Left cardiac atrium (tissue), 4 donors: ENCODE results near the gene PLCB1. TPM values are rescaled to one million over a fixed set of nuclear protein-coding genes. Genes with fewer than 3 reads are reported as not detected.

Experiments
- ATAC-seq, 2 donors: fragments of 200-7000 bp; cut with Tn5 transposase; one replicate each; pipeline ENCODE4 v1.9.1; 2020; ENCODE audit warnings: mild to moderate bottlenecking in 2 of 2, moderate library complexity in 2 of 2
- DNase-seq: peaks from one replicate; pipeline ENCODE4 v3.0.0-alpha.2; 2020
- intact Hi-C, 2 donors: fragments of 100-400 bp; cut with DNase I; formaldehyde crosslinking; loops; one replicate each; pipeline versions ENCODE4 v1.14.1 to v1.15.1; 2022 to 2023
- total RNA-seq, 2 donors: library from RNA; stranded (reverse); fragmentation: NEBNext Ultra II Directional; extraction: Animal tissue kit (Norgen Biotek cat#: 25700); gene quantifications; one replicate each; pipeline ENCODE4 v1.2.1, GENCODE V29; 2021
- donor health status: DM: no; HTN: yes; CAD: no.
- donor health status: DM: no; HTN: yes; CAD: no; lungs with severe emphysema.
- donor health status: DM: yes; HTN: yes; CAD: no.
- donor health status: Dilated cardiomyopathy.

PLCB1 gene
- total RNA-seq, 2 donors from 2014 or later: 25.9 to 27.1 TPM

DNA sequence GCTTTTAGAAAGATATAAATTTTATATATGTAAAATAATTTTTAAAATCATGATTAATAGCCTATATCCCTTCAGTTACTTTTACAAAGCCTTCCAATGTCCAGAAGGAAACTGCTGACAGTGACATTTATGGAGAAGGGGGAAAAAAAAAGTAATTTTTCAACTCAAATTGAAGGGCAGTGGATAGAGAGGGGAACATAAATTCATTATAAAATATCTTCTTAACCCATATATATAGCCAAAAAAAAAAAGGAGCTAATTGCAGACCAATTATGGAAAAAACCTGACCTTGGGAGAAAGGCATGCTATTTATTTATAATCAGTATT, 392.9 kb downstream of the PLCB1 start:
- intact Hi-C loops: loop anchor here in 1 of 2 donors (10.0 kb wide), 2 partner anchors 200 to 390 kb away; partner anchors contain the start of gene PLCB1
- no peak for DNase-seq
- ATAC-seq: no peak

DNA sequence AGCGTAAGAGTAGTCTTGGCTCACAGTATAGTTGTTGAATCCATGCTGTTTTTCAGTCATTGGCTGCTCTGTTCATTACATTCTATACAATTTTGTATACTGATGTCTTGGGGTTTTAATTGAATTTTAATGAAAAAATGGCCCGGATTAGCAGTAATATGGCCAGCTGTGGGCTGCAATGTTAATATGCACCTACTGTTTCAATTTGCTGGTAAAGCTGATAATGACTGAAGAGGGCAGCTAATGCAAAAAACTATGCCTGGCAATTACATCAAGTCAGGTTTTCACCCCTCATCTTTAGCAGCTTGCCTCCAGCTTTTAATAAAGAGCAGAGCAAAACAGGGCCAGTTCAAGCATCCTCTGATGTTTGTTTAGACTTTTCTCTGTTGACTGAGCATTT, 394.5 kb downstream of the PLCB1 start:
- no peak for DNase-seq
- no peak for ATAC-seq
- intact Hi-C loops: loop anchor here in 1 of 2 donors (10.0 kb wide), 2 partner anchors 198 to 392 kb away; partner anchors contain the start of gene PLCB1

DNA sequence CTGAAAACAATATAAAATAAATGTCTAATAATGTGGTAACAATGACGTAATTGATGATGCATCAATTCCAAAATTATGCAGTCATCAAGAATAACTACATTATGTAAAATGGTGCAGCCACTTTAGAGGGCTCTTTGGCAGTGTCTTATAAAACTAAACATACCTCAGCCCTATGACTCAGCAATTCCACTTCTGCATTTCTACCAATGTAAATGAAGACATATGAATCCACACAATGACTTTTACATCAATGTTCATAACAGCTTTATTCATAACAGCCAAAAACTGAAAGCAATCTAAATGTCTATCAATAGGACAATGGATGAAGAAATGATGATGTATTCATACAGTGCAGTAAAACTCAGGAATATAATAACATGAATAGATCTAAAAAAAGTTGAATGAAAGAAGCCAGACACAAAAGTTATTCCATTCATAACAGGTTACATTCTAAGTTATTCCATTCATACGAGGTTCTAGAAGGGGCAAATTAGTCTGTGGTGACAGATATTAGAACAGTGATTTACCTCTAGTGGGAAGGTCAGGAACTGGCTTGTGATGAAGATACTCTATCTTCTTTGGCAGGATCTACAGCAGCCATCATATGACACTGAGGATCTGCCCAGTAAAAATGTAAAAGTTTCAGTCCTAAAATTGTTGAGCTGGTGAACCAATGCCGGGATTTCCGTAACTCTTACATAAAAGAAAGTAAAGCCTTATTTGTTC, 396.1 kb downstream of the PLCB1 start:
- ATAC-seq: no peak
- intact Hi-C loops: loop anchor here in 1 of 2 donors (10.0 kb wide), 2 partner anchors 197 to 393 kb away; partner anchors contain the start of gene PLCB1
- DNase-seq: no peak

DNA sequence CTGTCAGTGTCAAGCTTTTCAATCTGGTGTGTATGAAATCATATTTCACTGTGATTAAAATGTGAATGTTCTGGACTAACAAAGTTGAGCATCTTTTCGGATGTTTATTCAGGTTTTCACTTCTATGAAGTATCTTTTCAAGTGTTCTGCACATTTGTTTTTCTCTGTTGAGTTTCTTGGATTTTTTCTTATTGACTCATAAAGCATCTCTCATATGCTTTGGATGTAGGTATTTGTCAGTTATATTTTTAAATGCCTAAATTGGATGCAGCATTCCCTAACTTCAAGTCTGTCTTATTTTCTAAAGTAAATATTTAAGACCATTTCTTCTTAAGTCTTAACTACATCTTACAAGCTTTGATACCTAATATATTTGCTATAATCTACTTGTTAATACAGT, 398.0 kb downstream of the PLCB1 start:
- ATAC-seq: no peak
- no peak for DNase-seq
- intact Hi-C loops: no loop called here

DNA sequence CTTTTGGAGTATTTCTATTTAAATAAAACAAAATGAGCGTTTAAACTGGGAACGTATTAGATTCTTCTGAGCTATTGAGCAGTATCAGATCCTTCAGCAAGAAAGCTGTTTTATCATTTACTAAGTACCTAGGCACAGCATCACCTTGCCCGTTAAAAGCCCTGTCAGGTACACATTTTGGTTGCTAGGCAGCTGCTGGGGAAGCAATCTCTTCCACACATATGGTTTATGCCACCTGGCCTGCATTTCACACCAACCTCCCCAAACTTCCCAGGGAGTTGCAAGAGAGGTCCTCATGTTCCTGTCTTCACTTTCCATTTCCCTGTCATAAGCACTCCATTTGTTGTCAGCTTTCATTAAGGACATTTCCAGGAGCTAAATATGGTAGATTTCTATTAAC, 400.1 kb downstream of the PLCB1 start:
- ATAC-seq: no peak
- intact Hi-C loops: no loop called here
- no peak for DNase-seq

DNA sequence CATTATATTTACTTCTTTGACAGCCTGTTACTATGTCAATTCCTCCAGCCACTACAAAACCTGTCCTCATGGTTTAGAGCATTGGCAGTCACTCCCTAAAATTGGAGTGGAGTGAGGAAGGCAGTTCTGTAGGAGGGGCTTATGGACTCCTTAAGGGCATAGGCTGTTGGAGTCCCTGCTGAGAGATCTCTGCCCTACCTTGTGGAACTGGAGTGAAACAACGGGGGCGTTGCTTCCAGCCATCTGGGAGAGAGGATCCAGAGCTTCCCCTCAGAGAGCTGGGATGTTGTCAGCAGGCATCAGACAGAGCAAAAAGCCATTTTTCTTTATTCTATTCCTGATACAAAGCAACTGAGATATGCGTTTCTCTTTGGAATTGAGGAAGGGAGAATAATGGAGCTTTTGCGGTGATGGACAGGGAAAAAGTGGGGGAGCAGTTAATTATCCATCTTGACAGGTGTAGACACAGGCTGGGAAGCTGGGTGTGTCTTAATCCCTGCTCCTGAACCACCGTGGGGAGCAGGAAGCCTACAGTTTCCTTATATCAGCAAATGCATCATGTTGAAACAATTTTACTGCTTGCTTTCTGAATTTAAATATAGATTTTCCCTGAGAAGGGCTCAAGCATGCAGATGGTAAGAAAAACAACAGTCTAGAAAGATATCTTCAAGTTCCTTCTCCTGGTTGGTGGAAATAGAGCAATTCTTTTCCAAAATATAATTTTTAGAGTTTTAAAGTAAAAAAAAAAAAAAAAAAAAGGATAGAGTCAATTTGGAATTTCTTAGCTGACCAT, 402.5 kb downstream of the PLCB1 start:
- ATAC-seq: no peak
- intact Hi-C loops: no loop called here
- DNase-seq: no peak

GRCh38 chr20:8535403-8536261, 403.6 kb downstream of the PLCB1 start:
- DNase-seq (no peak), ATAC-seq (no peak)
- intact Hi-C loops: no loop called here

DNA sequence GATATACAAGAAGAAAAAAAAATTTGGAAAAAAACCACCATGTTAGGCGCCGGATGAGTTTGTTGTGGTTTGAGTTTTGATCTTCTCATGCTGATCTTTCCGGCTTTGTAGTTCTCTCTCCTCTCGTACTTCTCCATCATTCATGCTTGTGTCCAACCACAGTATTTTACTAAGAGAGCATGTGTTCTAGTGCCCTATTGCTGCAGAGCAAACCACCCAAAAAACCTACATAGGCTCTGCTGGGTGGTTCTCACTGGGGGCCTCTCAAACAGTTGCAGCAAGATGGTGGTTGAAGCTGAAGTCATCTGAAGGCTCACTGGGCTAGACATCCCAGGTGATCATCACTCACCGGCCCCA, 404.2 kb downstream of the PLCB1 start:
- intact Hi-C loops: no loop called here

DNA sequence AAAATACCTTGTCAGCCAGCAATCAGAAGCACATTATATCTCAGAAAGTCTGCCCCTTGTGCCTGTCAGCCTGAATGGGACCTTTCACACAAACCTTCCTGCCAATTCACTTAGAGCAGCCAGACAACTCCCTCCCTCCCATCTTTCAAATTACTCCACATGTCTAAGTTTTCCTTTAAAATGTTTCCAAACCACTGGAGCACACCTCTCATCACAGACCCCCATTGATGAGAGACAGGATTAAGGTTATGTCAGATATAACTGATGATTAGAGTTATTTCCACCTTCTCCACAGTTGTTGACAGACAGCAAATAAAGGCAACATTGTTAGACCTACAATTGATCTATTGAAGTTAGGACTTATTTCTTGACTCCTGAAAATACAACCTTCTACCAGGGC, 408.4 kb downstream of the PLCB1 start:
- no peak for DNase-seq
- intact Hi-C loops: no loop called here
- ATAC-seq: no peak

More for the DNA sequence above, 404.2 kb downstream of the PLCB1 start:
- no peak for ATAC-seq
- no peak for DNase-seq

- ATAC-seq (no peak), DNase-seq (no peak)
- intact Hi-C loops: no loop called here
Observed at GRCh38 chr20:8542110-8542486, 410.0 kb downstream of the PLCB1 start.

DNA sequence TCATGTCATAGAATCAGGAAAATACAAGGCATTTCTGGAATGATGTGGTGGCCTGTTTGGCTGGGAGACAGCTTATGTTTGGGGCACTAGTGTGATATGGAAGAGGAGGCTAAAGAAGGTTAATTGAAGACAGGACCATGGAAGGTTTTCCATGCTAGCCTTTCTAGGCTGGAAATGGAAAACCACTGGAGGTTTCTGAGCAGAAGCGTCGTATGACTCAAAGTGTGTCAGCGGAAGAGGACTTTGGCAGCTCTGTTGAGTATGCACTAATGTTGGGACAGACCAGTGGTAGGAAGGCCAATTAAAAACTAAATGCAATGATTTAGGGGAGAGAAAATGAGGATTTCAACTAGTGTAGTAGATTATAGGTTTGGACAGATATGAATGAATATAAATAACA, 413.1 kb downstream of the PLCB1 start:
- peak in 1 of 2 donors; percentile 61 for ATAC-seq
- intact Hi-C loops: no loop called here
- DNase-seq: no peak

- intact Hi-C loops: no loop called here
- no peak for DNase-seq
- ATAC-seq: peak in 1 of 2 donors; percentile 48
Observed at GRCh38 chr20:8547035-8547650, 415.1 kb downstream of the PLCB1 start.

GRCh38 chr20:8547968-8548588, 416.0 kb downstream of the PLCB1 start:
- intact Hi-C loops: no loop called here
- DNase-seq (no peak), ATAC-seq (no peak)

DNA sequence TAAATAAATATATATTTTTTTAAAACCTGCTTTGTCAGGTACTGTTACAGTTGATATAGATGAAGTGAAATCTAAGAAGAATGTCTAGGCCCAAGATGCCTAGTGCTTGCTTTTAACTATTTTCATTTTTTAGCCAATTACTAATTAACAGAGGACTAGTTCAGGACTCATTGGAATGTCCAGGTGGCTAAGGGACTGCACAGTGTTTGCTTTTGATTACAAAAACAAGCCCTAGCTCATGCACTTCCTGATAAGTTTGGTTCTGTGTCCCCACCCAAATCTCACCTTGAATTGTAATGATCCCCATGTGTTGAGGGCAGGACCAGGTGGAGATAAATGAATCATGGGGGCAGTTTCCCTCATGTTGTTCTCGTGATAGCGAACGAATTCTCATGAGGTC, 417.1 kb downstream of the PLCB1 start:
- ATAC-seq (no peak), DNase-seq (no peak)
- intact Hi-C loops: no loop called here

DNA sequence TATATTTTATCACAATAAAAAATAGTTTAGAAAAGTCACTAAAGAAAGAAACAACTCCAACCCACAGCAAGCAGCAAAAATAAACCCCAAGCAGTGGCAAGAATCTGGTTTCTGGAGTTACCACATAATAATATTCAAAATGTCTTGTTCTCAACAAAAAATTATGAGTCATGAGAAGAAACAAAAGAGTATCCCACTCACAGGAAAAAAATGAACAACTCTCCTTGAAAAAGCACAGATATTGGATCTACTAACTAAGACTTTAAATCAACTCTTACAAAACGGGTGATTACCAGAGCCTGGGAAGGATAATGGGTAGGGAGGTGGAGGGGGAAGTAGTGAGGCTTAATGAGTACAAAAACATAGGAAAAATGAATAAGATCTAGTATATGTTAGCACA, 425.6 kb downstream of the PLCB1 start:
- intact Hi-C loops: no loop called here
- no peak for ATAC-seq

DNA sequence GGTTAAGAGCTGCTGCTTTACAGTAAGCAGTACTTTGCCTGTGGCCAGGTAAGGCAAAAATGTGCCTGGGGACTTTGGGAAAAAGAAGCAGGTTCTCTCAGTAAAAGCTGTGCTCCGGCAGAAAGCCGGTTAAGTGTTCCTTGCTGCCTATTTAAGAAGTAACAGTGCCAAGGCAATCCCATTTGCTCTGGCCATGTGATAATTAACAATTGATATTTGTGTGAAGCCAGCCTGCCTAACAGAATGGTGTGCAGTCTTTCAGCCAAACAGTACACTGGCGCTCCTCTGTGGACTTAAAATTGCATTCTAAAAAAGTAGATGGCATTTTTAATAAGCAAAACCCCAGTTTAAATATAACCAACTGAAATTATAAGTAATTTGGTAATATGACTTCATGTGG, 430.3 kb downstream of the PLCB1 start:
- intact Hi-C loops: no loop called here
- no peak for DNase-seq
- no peak for ATAC-seq

More for the DNA sequence above, 425.6 kb downstream of the PLCB1 start:
- DNase-seq: no peak

DNA sequence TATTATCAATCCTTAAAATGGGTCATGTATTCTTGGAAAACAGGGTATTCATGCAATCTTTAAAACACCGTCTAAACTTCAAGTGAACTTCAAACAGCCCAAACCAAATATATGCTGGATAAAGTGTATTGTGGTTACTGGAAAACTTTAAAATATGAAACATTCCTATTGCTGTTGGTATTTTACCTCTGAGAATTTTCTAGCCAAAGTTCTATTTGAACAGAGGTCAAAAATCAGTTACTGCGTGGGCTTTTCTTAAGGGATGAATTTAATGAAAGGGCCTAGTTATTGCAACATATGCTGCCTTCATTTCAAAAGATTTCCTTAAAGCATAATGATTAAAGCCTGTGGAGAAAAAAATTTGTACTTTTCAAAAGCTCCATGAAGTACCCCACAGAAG, 436.0 kb downstream of the PLCB1 start:
- DNase-seq (no peak), ATAC-seq (peak; percentile 38 to 51)
- intact Hi-C loops: no loop called here

- ATAC-seq (no peak), DNase-seq (no peak)
- intact Hi-C loops: no loop called here
Observed at GRCh38 chr20:8569766-8570165, 437.7 kb downstream of the PLCB1 start.

DNA sequence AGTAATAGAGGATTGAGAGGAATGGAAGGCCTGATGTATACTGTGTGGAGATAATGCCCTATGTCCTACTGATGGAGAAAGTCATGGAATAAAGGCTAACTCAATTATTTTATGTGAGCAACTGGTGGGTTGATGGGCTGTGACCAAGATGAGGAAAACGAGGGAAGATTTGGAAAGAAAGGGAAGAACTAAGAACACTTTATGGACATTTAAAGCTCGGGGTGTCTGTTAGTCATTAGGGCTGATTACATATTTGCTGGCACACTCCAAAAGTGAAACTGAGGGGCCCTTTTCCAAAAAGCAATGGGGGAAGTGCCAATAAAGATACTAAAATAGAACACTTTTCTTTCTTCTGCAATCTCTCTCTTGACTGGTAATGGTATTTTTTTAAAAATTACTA, 439.5 kb downstream of the PLCB1 start:
- intact Hi-C loops: no loop called here
- no peak for ATAC-seq

More for the DNA sequence above, 439.5 kb downstream of the PLCB1 start:
- no peak for DNase-seq
